NCI-H748 (cell line): ENCODE data around the gene PTPRJ.
"Not testable (repeated sequence)": the region's sequence is repeated elsewhere in the genome, so short reads cannot be mapped to it uniquely, and the experiment has no call there.

Source experiments
- DNase-seq: peaks from one replicate; lab custom pipeline; 2025; ENCODE audit not compliant: unreplicated experiment; lab: John Stamatoyannopoulos, UW

Gene PTPRJ

GRCh38 chr11:48014917-48015316, 34.6 kb downstream of the PTPRJ start:
- no peak for DNase-seq

GRCh38 chr11:48017105-48017830, 36.9 kb downstream of the PTPRJ start:
- no peak for DNase-seq

DNA sequence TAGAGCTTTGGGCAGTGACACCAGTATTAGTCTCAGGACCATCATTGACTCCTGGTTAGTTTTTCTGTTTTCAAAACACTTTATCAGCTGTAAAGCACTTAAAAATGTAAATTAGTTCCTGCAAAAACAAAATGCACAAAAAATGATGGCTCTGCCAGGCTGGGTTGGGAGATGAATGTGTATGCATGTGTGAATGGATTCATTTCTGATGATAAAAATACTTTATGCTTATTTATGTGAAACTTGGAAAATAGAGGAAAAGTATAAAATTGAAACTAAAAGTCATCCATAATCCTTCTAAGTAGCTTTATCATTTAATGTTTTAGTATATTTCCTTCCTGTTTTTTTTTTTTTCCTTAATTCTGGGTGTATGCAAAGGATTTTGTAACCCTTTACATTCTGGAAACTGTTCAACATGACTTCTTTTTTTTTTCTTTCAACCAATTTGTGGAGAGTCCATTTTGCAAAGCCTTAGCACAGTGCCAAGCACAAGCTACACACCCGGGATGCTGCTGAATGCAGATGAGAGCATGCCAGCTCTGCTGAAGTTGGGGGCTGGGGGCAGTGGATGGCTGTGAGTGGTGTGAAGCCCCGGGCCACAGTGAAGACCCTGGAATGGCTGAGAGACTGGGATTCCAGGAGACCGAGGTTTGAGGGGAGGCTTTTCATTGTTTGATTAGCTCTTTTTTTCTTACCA, 37.6 kb downstream of the PTPRJ start:
- DNase-seq, result no peak

GRCh38 chr11:48018528-48019216, 38.3 kb downstream of the PTPRJ start:
- no peak for DNase-seq

GRCh38 chr11:48019217-48019584, 38.8 kb downstream of the PTPRJ start:
- no peak for DNase-seq

- DNase-seq, result no peak
Measured at GRCh38 chr11:48019595-48019994, 39.2 kb downstream of the PTPRJ start.

GRCh38 chr11:48020092-48020755, 39.9 kb downstream of the PTPRJ start:
- DNase-seq, result no peak

DNA sequence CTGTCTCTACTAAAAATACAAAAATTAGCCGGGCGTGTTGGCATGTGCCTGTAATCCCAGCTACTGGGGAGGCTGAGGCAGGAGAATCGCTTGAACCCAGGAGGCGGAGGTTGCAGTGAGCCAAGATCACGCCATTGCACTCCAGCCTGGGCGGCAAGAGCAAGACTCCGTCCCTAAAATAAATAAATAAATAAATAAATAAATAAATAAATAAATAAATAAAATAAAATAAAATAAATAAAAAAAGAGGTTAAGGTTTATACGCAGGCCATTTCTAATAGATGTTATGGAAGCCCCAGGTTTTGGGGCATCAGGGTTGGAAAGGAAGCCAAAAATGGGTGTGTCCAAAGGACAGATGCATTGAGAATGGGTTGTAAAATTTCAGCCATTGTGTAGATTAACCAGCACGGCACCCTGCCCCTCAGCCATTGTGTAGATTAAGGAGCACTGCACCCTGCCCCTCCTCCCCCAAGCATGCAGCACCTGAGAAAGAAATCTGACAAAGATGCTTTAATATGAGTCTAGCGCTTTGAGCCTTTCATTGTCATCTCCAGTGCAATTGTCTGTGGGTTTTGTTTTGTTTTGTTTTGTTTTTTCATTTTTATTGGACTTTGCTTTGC, 41.0 kb downstream of the PTPRJ start:
- not testable (repeated sequence) for DNase-seq

GRCh38 chr11:48022445-48022844, 42.1 kb downstream of the PTPRJ start:
- DNase-seq, result no peak

DNA sequence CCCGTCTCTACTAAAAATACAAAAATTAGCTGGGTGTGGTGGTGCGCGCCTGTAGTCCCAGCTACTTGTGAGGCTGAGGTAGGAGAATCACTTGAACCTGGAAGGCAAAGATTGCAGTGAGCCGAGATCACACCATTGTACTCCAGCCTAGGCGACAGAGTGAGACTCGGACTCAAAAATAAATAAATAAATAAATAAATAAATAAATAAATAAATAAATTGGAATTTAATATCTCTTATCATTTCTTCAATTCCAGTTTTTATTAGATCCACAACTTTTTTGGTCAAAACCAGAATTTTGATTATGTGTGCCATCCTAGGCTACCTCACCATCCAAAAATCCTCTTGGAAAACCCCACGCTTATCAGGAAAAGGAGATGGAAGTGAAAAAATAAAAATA, 43.2 kb downstream of the PTPRJ start:
- DNase-seq, result not testable (repeated sequence)

GRCh38 chr11:48024635-48025071, 44.3 kb downstream of the PTPRJ start:
- no peak for DNase-seq

DNA sequence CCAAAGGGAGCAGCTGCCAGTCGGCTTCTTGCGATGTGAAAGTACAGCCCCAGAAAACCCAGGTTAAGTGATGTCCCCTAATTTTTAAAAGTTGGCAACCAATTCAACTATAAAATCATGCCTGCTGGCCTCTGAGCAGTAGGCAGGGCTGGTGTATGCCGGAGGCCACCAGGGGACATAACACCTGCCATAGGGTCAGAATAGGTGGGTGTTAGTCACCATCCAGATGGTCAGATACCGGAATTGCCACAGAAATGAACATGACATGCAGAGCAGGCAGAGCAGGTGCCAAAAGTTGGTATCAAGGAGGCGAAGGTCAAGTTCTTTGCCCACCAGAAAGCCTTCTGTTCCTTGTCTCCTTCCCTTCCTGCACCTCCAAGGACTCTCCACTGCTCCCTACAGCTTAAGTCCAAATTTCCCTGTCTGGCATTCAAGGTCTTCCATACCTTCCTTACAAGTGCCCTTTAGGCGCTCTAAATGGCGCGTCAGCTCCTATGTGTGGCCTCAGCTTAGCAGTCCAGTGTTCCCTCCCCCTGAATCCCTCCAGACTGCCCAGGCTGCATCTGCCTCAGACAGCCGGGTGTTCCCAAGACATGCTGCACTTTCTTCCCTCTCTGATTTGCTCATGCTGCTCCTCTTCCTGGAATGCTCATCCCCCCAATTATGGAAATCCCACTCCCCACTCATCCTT, 45.1 kb downstream of the PTPRJ start:
- no peak for DNase-seq

- no peak for DNase-seq
Measured at GRCh38 chr11:48025984-48026340, 45.6 kb downstream of the PTPRJ start.

- DNase-seq, result no peak
Measured at GRCh38 chr11:48028914-48029680, 48.7 kb downstream of the PTPRJ start.

DNA sequence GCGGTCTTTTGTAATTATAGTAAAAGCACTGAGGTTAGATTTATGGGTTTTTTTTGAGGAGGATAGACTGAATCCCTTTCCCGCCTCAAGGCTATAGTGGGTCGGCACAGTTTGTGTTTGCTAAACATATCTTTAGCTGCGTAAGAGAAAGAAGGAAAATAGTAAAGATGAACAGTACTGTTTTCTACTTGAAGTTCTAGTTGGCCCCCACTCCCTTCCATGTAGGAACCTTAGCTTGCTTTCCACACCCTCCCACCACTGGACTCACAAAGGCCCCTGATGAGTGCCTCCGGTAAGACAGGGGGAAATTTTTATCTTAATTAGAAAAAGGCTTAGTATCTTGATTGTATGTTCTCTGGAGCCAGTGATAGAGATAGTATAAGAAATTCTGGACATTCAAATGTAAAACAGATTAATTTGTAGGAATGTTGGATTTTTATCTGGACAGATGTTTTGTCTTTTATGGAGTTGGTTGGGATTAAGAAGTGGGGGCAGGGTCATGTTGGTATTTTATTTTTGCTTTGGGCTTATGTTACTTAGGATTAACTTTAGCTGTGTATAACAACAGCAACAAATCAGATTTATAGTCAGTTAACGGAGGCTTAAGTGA, 49.4 kb downstream of the PTPRJ start:
- no peak for DNase-seq

DNA sequence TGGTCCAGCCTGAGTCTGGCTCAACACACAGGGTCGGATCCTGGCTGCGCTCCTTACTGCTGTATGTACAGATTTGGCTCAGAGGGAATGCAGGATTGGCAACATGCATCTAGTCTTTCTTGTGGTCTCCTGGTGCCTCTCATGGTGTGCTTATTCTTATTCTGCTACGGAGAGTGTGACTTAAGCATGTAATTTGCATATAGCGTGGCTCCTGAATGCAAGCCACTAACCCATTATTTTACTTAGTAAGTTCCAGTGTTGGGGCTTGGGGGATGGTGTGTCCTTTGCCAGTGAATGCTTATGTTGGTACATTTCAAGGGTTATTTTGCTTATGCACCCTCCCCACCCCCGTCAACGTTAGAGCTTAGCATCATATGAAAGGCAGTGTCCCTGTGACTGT, 51.2 kb downstream of the PTPRJ start:
- DNase-seq, result no peak

GRCh38 chr11:48032721-48033120, 52.4 kb downstream of the PTPRJ start:
- DNase-seq, result no peak

DNA sequence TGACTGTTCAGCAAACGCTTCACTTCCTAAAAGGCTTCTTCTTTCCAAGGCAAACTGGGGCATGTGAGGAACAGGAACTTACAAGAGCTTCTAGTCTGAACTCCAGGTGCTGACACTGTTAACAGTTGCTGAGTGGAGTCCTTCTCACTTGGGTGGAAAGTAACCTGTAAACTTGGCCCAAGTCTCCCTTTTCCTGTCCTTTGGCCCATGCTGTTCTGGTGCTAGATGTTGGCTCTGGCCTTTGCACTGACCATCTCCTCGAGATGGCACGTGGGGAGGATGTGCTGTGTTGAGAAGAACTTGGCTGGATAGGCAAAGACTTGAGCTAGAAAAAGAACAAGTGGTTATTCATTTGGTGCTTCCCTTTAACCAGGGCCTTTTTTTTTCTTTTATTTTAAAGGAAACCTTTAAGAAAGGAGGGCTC, 53.6 kb downstream of the PTPRJ start:
- no peak for DNase-seq
